ENCODE data around the gene TANGO2. TPM values are rescaled to one million over a fixed set of nuclear protein-coding genes. Genes with fewer than 3 reads are reported as not detected.

TANGO2 gene
- polyA plus RNA-seq, 3 donors, result 11.1 to 30.9 (median 20.5) TPM

- no peak overlapping the region for H3K27ac ChIP-seq (ENCODE audit: low read depth, low read length)
- WGBS, 3 donors, result 66 to 95% (median 90%) methylated on average over 7 of the region's 7 CpGs
These were observed 11.6 kb downstream of the TANGO2 start for GRCh38 chr22:20032407-20032991.

DNA sequence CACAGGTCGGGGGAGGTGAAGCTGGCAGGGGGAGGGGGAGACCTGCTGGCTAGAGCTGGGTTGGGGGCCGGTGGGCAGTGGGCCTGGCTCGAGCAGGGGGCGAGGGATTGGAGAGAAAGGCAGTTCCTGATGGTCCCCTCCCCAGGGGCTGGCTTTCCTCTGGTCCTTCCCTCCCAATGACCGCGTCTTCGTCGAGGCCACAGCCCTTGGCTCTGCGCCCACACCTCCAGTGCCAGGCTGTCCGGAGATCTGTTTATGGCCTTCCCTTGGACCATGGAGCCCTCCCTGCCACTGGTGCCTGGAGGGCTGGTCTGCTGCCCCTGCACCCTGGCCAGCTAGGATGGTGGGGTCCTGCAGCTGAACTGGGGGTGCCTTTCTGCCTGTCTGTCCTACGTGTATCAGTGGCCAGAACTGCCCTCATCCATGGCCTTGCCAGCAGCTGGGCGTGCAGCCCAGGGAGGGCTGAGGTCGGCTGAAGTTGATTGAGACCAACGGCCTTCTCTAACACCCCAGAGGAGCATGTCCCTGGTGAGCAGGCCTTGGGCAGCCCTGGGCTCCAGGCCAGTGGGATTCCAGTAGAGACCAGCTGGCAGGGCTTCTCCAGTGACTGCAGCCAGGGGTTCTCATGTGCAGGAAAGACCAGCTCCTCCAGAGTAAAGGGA lies 12.3 kb downstream of the TANGO2 start:
- WGBS, 3 donors, result 44 to 71% (median 51%) methylated on average over 13 to 14 of the region's 14 CpGs
- H3K27ac ChIP-seq (ENCODE audit: low read depth, low read length), result no peak overlapping the region

DNA sequence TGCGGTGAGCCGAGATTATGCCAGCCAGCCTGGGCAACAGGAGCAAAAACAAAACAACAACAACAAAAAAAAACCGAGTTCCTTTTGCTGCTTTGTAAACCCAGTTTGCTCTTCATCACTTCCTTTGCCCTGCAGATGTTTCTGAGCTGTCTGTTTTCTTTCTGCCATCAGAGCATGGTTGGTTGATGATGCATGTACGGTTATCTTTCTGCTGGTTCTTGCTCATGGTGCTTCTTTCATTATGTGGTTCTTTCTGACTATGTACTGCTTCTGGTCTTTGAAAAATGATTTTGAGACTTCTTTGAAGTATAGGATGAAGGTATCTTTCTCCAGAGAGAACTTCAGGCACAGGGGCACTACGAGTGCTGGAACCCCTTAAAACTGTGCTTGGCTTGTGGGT lies 13.2 kb downstream of the TANGO2 start:
- H3K27ac ChIP-seq (ENCODE audit: low read depth, low read length), result no peak overlapping the region
- 84 to 94% (median 86%) methylated on average over 5 of the region's 5 CpGs for WGBS, 3 donors

GRCh38 chr22:20035375-20036083 lies 14.6 kb downstream of the TANGO2 start:
- WGBS, 3 donors, result 80 to 86% (median 85%) methylated on average over 16 of the region's 16 CpGs
- no peak overlapping the region for H3K27ac ChIP-seq (ENCODE audit: low read depth, low read length)

- 85 to 93% (median 93%) methylated on average over 10 of the region's 10 CpGs for WGBS, 3 donors
- H3K27ac ChIP-seq (ENCODE audit: low read depth, low read length), result no peak overlapping the region
These were observed 15.2 kb downstream of the TANGO2 start for GRCh38 chr22:20036084-20036482.

DNA sequence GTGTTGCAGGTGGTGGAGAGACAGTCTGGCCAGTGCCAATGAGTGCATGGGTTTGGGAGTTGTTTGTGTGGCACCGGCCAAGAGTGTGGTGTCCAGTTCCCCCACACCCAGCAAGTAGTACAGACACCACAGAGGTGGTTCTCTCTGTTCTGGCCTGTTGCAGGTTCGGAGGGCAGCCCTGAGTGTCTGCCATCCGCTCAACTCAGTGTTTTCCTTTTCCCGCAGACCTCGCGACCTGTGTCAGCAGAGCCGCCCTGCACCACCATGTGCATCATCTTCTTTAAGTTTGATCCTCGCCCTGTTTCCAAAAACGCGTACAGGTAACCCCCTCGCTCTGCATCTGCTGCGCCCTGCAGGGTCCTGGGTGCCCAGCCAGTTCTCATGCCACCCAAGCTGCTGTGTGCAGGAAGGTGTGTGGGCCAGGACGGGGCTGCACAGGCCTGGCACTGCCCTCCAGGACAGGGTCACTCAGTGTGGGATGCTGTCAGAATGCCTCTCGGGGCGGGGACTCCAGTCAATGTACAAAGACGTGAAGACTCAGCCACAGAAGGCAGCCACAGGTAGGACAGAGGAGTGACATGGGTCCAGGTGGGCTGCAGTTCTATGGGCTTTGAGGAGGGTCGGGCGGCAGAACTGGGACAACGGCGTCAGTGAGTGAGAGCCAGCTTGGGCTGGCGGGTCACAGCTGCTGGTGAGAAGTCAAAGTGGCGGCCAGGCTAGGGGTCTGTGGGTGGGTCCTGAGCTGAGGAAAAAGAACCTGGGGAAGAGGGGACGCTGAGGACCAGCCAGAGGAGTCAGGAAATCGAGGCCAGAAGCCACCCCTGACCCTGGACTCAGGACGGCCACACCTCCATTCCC lies 15.9 kb downstream of the TANGO2 start:
- 93 to 96% (median 94%) methylated on average over 25 of the region's 25 CpGs for WGBS, 3 donors
- no peak overlapping the region for H3K27ac ChIP-seq (ENCODE audit: low read depth, low read length)

GRCh38 chr22:20037419-20037818 lies 16.5 kb downstream of the TANGO2 start:
- H3K27ac ChIP-seq (ENCODE audit: low read depth, low read length), result no peak overlapping the region
- WGBS, 3 donors, result 66 to 88% (median 69%) methylated on average over 3 of the region's 3 CpGs

DNA sequence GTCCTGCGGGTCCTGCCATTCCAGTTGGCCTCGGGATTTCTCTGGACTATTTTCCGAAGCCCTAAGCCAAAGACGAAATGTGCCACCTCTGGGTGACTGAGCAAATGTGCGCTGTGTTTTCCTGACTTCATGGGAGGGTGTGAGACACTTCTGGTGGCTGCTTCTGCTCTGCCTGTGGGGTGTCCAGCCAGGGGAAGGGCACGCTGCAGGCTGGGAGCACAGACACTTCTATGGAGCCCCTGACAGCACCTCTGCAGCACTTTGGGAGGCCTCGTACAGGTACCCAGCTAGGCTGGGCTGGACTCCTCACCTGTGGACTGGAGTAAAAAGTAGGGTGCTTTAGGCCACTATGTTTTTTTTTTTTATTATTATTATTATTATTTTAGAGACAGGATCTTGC lies 17.7 kb downstream of the TANGO2 start:
- H3K27ac ChIP-seq (ENCODE audit: low read depth, low read length), result no peak overlapping the region
- WGBS, 3 donors, result 87 to 95% (median 93%) methylated on average over 7 of the region's 7 CpGs

DNA sequence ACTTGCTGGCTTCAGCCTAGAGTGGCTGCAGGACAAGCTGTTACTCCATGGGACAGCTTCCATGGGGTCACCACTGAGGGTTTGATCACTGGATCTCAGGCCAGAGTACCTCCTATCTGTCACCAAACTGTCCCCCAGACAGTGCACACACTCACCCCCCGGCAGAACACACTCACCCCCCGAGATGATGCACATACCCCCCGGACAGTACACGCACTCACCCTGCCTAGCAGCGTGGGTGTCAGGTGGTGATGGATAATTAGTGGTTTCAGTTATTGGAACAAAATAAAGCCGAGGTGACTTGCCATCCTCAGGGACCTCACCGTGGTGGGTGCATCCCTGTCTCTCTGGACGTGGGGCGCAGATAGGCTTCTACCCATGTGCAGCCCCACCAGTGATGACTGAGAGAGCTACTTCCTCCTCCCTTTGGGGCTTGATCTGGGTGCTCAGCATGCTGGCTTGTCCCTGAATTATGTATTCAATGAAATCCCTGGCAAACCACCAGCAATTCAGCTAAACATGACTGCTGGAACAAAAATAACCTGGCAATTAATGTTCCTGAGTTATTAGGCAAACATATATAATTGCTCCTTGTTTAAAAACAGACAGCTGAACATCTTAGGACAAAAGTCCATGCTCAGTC lies 18.9 kb downstream of the TANGO2 start:
- WGBS, 3 donors, result 88 to 91% (median 91%) methylated on average over 9 of the region's 9 CpGs
- H3K27ac ChIP-seq (ENCODE audit: low read depth, low read length), result no peak overlapping the region

DNA sequence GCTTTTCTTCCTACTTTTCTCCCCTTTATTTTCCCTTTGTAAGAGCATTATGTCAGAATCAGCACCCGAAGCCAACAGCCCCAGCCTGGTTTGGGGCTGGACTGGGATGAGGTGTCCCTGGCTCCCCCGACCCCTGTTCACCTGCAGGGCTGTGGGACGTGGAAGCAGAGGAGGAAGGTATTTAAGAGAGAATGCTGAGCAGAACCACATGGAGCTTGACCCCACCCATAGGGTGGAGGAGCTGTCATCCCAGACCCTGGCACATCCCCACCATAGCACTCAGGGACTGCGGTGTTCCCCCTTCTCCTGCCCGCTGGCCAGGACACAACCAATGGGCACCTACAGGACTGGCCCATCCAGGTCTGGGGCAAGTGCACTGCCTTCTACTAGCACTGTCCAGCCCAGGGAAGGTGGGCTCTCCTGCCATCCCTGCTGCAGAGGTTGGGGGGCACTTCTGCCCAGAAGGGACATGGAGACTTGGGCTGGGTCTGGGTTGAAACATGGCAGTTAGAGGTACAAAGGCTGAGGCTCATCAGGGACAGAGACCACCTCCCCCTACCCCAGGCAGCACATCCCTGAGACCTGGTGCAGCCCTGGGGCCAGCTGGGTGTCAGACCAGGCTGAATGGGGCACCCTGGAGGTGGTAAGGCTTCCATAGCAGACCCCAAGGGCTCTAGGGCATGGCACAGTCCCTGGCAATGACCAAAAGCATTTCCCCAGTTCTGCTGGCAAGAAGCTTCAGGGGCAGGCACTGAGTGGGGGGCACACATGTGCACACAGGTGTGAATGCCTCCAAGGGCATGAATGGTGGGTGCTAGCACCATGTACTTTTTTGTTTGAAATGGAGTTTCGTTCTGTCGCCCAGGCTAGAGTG lies 19.7 kb downstream of the TANGO2 start:
- H3K27ac ChIP-seq (ENCODE audit: low read depth, low read length), result no peak overlapping the region
- 93 to 94% (median 94%) methylated on average over 7 of the region's 7 CpGs for WGBS, 3 donors

DNA sequence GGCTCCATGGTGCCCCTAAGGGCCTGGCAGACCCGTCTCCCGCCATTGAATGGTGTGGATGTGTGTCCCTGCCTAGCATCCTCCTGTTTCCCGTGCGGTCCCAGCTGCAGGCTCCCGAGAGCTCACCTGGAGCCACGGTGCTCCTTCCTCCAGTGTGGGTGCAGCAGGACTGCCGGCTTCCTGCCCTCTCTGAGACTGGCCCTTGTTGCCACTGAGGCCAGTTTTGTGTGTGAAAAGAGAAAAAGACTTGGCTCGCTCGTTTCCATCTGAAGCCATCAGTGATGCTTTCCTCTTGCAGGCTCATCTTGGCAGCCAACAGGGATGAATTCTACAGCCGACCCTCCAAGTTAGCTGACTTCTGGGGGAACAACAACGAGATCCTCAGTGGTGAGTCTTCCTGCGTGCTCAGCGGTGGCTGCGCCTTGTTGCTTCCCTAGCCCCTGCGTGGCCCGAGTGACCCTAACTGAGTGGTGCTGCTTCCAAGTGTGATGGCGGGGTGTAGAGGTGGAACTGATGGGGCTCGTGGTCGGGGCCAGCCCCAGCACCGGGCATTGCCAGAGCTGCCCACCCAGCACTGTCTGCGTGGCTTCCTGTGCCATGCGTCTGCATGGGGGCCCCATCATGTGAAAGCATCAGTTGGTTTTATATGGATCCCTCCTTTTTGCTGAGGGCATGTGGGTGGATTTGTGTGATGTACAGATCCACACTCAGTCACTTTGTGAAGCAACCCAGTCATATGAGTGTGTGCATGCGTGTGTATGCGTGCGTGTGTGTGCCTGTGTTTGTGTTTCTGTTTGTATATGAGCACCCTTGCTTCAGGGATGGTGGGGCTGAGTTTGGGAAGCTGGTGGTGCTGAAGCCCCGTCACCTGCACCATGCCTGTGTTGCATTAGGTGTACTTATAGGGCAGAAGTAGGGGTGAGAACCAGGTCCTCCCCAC lies 22.4 kb downstream of the TANGO2 start:
- 93 to 94% (median 93%) methylated on average over 25 to 26 of the region's 26 CpGs for WGBS, 3 donors
- H3K27ac ChIP-seq (ENCODE audit: low read depth, low read length), result no peak overlapping the region

DNA sequence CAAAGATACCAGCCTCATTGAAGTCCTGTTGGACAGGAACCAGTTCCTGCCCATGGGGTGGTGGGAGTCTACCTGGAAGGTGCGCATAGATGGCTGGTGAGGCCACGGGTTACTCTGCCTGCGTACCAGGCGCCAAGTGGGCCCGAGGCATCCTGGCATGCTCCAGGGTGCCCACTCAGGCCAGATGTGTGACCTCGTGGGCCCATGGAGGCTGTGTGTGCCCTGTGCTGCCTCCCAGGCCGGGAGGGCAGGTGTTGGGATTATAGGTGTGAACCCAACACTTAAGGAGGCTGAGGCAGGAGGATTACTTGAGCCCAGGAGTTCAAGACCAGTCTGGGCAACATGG lies 23.1 kb downstream of the TANGO2 start:
- WGBS, 3 donors, result 89 to 99% (median 95%) methylated on average over 7 of the region's 7 CpGs
- no peak overlapping the region for H3K27ac ChIP-seq (ENCODE audit: low read depth, low read length)

GRCh38 chr22:20044495-20045151 lies 23.7 kb downstream of the TANGO2 start:
- no peak overlapping the region for H3K27ac ChIP-seq (ENCODE audit: low read depth, low read length)
- WGBS, 3 donors, result 90 to 93% (median 91%) methylated on average over 10 of the region's 10 CpGs

- WGBS, 3 donors, result 87 to 95% (median 94%) methylated on average over 4 of the region's 4 CpGs
- no peak overlapping the region for H3K27ac ChIP-seq (ENCODE audit: low read depth, low read length)
These were observed 25.8 kb downstream of the TANGO2 start for GRCh38 chr22:20046730-20047129.

GRCh38 chr22:20051927-20052308 lies 31.0 kb downstream of the TANGO2 start:
- no peak overlapping the region for H3K27ac ChIP-seq (ENCODE audit: low read depth, low read length)
- 98% methylated on average over 6 of the region's 6 CpGs for WGBS, 3 donors
